HPDE6-E6E7 (cell line): Measurements from ENCODE around the gene CD81.
"Not testable (repeated sequence)": the region's sequence is repeated elsewhere in the genome, so short reads cannot be mapped to it uniquely, and the experiment has no call there.

ENCODE experiments used
- DNase-seq: peaks from one replicate; pipeline ENCODE4 v3.0.0; 2011; ENCODE audit warnings: missing footprints; ENCODE audit errors: extremely low spot score

CD81 gene

DNA sequence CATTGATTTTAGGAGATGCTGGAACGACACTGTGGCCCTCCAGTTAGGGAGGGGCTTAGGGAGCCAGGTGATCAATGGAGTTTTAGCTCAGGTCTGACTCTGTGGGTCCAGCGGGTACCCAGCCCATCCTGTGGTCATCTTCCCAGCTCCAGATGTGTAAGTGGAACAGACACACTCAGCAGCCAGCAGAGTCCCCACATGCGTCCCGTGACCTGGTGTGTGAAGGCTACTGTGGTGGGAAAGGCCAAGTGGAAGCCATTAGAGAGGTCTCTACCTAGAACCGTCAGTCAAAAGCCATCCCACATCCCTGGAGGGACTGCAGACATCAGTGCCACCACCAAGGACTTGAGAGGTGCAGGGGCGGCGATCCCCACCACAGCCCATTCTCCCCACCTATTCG lies 19.9 kb upstream of the CD81 start:
- DNase-seq, result no peak

GRCh38 chr11:2357651-2358050 lies 19.5 kb upstream of the CD81 start:
- DNase-seq, result not testable (repeated sequence)

DNA sequence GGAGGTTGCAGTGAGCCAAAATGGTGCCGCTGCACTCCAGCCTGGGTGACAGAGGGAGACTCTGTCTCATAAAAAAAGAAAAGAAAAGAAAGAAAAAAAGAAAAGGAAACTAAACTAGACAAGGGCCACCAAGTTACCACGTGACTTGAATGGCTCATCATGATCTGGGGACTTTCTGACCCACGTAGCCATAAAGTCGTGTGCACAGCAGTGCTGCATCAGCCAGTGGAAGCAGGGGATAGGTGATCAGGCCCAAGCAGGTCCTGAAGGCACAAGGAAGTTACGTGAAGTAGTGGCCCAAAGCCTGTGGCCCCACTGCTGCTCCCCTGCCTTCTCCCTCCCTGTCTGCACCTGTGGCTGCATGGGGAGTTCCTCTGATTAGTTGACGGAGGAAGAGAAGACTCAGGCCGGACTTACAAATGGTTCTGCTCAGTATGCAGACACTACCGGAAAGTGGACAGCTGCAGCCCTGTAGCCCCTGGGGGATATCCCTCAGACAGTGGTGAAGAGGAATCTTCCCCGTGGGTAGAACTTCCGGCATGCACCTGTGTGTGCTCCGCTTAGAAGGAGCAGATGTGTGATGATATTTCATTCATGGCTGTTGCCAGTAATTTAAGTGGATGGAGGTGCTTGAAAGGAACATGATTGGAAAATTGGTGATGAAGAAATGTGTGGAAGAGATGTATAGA lies 18.2 kb upstream of the CD81 start:
- no peak for DNase-seq

DNA sequence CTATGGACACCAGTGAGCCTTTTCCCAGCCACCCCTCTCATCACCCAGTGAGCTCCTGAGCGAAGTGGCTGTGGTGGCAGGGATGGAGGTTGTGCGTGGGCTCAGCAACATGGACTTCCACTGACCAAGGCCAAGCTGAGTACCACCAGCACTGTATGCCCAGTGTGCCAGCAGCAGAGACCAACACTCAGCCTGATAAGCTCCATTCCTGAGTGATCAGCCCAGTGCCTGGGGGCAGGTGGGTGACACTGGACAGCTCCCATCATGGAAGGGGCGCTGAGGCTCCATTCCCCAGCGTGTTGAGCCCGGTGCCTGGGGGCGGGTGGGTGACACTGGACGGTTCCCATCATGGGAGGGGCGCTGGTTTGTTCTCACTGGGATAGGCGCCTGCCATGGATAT lies 17.6 kb upstream of the CD81 start:
- no peak for DNase-seq

DNA sequence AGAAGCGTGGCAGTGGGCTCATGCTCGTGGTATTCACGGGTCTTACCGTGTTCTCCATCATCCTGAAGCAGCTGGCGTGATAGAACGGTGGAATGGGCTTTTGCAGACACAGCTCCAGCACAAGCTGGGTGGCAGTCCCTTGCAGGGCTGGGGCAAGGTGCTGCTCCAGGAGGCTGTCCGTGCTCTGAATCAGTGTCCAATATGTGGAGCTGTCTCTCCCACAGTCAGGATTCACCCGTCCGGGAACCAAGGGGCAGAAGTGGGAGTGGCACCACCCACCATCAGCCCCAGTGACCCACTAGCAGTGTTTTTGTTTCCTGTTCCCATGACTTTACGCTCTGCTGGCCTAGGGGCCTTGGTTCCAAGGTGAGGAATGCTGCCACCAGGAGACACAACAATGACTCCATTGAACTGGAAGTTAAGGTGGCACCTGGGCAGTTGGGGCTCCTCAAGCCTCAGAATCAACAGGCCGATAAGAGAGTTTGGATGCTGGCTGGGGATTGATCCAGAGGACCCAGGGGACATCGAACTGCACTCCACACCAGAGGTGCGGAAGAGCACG lies 16.9 kb upstream of the CD81 start:
- no peak for DNase-seq

DNA sequence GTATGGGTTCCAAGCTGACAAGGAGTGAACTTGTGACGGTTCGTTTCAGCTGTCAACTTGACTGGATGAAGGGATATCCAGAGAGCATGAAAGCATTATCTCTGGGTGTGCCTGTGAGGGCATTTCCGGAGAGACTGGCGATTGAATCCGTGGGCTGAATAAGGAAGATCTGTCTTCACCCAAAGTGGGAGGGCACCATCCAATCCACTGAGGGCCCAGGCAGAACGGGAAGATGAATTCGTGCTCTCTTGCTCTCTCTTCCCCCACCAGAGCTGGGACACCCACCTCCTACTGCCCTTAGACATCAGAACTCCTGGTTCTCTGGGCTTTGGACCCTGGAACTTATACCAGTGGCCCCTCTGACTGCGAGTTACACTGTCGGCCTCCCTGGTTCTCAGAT lies 15.5 kb upstream of the CD81 start:
- no peak for DNase-seq

GRCh38 chr11:2362414-2362813 lies 14.7 kb upstream of the CD81 start:
- no peak for DNase-seq

DNA sequence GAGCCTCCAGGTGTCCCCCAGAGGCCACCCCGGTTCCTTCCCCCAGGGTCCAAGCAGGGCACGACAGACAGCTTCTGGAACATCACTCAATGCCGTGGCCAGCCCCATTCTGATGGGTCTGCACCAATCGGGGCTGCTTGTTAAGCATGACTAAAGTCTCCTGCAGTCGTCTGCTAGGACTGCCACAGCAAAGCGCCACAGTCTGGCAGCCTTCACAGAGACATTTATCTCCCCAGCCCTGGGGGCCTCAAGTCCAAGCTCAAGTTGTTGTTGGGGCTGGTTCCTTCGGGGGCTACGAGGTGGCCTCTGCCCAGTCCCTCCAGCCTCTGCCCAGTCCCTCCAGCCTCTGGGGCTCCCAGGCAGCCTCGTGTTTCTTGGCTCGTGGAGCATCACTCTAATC lies 14.0 kb upstream of the CD81 start:
- no peak for DNase-seq

DNA sequence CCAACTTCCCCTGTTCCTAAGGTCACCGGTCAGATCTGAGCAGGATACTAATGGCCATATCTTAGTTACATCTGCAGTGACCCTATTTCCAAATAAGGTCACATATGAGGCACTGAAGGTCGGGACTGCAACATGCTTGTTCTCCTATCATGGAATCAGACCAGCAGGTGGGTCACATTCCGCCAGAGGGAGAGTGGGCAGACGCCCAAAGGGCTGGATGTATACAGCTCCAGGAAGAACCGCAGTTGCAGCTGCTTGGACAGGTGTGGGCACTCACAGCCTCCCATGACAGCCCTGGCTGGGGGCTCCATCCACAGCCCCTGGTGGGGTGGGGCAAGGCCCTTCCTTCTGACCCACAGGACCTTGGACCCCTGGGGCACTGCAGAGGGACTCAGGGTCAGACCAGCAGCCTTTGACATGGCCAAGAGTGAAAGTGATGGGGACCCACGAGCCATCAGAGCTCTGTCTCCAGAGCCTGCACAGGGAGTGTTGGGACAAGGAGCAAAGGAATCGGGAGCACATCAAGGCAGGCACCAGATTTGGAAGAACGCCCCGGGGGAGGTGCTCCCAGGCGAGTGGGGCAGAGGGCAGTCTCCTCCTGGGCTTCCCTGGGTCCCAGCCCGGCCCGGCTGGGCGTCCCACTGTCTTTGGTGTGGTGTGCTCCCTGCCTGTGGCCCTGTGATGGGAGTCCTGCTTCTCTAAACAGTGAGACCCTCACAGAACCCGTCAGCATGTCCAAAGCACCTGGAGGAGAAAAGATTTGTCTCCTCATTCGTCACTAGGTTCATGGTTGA lies 13.3 kb upstream of the CD81 start:
- DNase-seq, result no peak

GRCh38 chr11:2364386-2364785 lies 12.7 kb upstream of the CD81 start:
- not testable (repeated sequence) for DNase-seq

GRCh38 chr11:2365571-2366210 lies 11.4 kb upstream of the CD81 start:
- no peak for DNase-seq

GRCh38 chr11:2366276-2366675 lies 10.8 kb upstream of the CD81 start:
- no peak for DNase-seq

DNA sequence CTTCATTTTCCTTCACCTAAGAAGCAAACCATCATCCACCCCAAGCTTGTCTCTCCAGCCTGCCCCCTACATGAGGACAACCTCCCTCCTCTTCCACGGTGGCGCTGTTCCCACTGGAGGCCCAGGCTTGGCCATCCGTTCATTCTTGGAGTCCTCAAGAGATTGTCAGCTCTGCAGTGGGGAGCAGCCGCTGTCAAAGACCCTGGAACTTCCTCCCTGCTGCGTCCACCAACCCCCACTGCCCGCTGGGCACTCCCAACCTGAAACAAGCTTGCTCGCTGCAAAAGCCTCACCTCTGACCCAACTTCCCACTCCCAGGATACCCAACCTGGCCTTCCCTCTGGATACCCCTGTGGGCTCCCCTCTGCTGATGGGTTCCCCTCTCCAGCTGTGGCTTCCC lies 10.4 kb upstream of the CD81 start:
- DNase-seq, result no peak

GRCh38 chr11:2367266-2368160 lies 9.6 kb upstream of the CD81 start:
- no peak for DNase-seq

DNA sequence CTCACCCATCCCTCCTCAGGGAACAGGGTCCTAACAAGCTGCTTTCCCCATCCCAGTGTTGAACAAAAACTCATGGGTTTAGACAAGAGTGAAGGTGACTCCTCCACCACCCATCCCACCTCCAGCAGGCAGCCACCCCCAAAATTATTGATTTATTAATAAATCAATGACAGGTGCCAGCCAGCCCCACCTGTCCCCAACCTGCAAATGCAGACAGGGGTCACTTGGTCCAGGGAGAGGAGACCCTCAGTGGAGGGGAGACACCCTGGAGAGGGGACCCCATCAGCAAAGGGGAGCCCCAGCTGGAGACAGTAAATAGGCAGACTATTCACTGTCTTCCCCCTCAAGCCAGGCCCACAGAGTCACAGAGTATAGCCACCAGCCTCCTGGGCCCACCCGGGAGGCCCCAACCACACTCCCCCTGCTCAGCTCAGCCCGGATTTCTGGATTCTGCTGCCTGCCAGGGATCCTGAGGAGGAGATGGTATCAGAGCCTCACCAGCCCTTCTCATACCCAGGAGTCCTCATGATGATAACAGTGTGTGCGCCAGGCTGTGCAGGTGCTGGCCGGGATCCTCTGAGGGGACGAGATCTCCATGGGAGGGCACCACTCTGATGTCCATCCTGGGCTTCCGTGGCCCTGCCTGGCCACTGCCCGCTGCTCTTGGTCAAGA lies 8.8 kb upstream of the CD81 start:
- DNase-seq, result no peak

GRCh38 chr11:2368851-2369180 lies 8.3 kb upstream of the CD81 start:
- DNase-seq, result no peak

DNA sequence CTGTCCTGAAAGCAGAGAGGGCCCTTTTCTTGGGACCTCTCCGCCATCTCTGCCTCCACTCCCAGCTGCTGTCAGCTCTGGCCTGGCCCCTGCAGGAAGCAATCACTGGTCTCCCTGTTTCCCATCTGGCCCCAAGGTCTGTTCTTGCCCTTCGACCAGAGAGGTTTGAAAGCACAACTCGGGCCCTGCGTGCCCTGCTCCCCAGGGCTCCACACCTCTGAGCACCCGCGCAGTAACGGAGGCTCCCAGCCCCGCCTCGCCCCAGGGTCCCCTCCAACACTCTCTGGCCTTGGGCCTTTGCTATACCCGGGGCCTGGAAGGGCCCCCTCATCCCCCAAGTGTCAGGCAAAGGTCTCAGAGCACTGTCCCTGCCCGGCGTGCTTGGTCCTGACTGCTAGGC lies 7.8 kb upstream of the CD81 start:
- DNase-seq, result no peak

GRCh38 chr11:2369896-2370295 lies 7.2 kb upstream of the CD81 start:
- DNase-seq, result no peak

DNA sequence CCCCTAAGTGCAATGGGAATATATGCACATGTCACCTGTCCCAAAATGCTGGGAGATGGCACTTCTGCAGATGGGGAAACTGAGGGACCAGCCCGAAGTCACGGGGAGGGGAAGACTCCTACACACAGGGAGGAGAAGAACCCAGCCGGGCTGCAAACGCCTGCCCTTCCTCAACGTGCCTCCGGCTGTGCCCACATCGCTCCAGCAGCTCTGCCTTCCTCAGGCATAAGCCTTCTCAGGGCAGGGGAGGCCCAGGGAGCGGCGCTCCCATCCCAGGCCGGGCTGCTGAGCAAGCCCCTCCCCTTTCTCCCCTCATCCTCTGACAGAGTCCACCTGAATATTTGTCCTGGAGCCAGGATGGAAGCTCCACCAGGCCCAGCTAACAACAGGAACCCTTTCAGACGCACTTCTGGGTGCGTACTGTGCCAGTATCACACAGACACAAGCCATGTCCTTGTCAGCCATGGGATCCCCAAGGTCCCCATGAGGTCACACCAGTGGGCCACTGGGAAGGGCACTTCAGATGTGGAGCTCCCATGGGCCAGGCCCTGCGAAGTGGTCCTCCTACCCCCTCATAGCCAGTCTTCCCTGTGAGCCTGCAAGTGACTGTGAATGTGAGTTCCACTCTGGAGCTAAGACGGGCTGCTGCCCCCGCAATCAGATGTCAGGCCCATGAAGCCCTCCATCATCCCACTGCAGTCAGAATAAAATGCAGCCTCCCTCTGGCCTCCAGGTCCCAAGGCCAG lies 2.5 kb upstream of the CD81 start:
- no peak for DNase-seq

DNA sequence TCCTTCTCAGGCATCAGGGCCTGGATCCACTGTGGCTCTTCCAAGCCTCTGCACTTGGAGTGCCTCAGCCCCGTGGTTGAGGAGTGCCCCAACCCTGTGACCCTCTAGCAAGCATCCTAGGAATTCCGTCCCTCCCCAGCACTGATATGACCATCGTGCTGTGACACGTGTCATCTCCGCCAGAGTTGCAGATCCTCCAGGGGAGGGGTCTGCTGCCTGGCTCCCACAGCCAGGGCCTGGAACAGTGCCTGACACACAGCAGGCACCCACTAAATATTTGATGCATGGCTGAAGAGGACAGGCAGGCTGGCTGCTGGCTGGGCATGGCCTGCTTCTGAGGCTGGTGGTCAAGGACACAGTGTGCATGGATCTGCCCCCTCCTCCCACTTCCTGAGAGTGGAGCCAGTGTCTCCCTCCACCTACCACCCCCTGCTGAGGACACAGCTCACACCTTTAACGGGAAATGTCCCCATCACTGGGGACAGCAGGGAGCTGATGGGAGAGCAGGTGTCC lies 1.7 kb upstream of the CD81 start:
- no peak for DNase-seq
